ENCODE results near the gene NTSR2.

NTSR2 gene

GRCh38 chr2:11683966-11684365 is 14.0 kb upstream of the NTSR2 start:
- Histone ChIP-seq H3K4me1 (ENCODE audit: insufficient read depth, low read length) (peaks cover 15% of the 10 kb centered on the region), H3K27me3 (ENCODE audit: control insufficient read depth in 1 of 2, insufficient read depth in 2 of 2, low read length in 2 of 2) (no peaks in the 10 kb centered on the region), H3K4me3 (ENCODE audit: low read depth in 1 of 2, low read length in 2 of 2) (no peak overlapping the region), H3K9ac (ENCODE audit: low read length) (no peak overlapping the region), H3K9me3 (ENCODE audit: low read length) (no peaks in the 10 kb centered on the region), H3K27ac (ENCODE audit: low read depth, low read length) (no peak overlapping the region), H3K36me3 (ENCODE audit: insufficient read depth, low read length) (no peaks in the 10 kb centered on the region)

DNA sequence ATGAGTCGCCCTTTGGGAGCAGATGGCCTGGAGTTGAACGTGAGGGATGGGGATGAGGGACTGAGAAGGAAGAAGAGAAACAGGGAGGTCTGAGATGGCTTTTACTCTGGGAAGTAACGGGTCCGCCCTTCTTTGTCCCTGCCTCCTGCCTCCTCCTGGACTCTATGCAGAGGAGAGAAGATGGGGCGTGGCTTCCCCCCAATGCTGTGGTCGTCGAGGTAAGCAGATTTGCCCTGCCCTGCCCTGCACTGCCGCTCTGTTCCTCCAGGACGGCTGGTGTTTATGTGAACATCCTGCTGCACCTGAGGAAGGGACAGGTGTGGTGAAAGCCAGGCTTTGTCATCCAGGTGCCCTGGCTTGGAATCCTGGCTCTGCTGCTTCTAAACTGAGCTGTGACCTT is 13.5 kb upstream of the NTSR2 start:
- Histone ChIP-seq H3K27ac (ENCODE audit: low read depth, low read length) (no peak overlapping the region), H3K36me3 (ENCODE audit: insufficient read depth, low read length) (no peaks in the 10 kb centered on the region), H3K9ac (ENCODE audit: low read length) (no peak overlapping the region), H3K4me1 (ENCODE audit: insufficient read depth, low read length) (peaks cover 10% of the 10 kb centered on the region), H3K4me3 (ENCODE audit: low read depth in 1 of 2, low read length in 2 of 2) (no peak overlapping the region), H3K27me3 (ENCODE audit: control insufficient read depth in 1 of 2, insufficient read depth in 2 of 2, low read length in 2 of 2) (no peaks in the 10 kb centered on the region), H3K9me3 (ENCODE audit: low read length) (no peaks in the 10 kb centered on the region)

- Histone ChIP-seq H3K27me3 (ENCODE audit: control insufficient read depth in 1 of 2, insufficient read depth in 2 of 2, low read length in 2 of 2) (no peaks in the 10 kb centered on the region), H3K27ac (ENCODE audit: low read depth, low read length) (no peak overlapping the region), H3K4me3 (ENCODE audit: low read depth in 1 of 2, low read length in 2 of 2) (no peak overlapping the region), H3K36me3 (ENCODE audit: insufficient read depth, low read length) (no peaks in the 10 kb centered on the region), H3K9ac (ENCODE audit: low read length) (no peak overlapping the region), H3K9me3 (ENCODE audit: low read length) (no peaks in the 10 kb centered on the region), H3K4me1 (ENCODE audit: insufficient read depth, low read length) (peaks cover under 1% of the 10 kb centered on the region)
Measured at GRCh38 chr2:11682590-11682915, 12.6 kb upstream of the NTSR2 start.

DNA sequence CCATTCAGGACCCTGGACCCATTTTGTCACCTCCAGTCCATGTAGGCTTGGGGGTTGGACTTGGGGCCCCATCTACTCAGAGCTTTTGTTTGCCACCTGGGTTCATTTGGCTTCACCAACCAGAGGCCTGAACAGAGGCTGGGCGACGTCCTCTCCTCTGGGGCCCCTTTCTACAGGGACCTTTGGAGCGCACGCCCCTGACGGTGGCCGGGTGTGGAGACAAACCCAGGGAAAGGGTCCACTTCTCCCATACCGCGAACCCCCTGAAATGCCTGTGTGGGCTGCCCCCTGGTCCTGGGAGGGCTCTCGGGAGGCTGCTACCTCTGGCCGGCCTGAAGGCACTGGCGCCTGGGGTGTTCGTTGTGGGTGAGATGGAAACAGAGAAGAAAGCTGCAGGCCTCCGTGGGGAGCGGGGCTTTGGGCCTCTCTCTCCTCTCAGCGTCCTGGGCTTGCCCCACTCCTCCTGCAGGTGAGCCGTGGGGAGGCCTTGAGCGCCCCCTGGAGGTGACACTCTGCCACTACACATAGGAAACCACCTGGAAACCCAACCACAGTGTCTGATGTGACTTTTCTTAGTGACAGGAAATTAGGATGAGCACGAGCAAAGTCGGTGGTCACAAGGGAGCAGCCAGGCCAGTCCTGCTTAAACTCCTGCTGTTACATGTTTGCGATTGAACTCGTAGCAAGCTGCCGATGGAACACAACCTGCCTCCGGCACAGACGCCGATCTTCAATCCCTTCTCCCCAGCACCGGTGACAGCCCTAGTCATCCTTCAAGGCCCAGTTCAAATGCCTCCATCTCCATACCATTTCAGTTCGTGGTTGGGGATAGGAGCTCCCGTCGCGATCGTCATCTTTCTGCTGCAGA is 12.0 kb upstream of the NTSR2 start:
- Histone ChIP-seq H3K36me3 (ENCODE audit: insufficient read depth, low read length) (no peaks in the 10 kb centered on the region), H3K9me3 (ENCODE audit: low read length) (no peaks in the 10 kb centered on the region), H3K4me3 (ENCODE audit: low read depth in 1 of 2, low read length in 2 of 2) (no peak overlapping the region)

DNA sequence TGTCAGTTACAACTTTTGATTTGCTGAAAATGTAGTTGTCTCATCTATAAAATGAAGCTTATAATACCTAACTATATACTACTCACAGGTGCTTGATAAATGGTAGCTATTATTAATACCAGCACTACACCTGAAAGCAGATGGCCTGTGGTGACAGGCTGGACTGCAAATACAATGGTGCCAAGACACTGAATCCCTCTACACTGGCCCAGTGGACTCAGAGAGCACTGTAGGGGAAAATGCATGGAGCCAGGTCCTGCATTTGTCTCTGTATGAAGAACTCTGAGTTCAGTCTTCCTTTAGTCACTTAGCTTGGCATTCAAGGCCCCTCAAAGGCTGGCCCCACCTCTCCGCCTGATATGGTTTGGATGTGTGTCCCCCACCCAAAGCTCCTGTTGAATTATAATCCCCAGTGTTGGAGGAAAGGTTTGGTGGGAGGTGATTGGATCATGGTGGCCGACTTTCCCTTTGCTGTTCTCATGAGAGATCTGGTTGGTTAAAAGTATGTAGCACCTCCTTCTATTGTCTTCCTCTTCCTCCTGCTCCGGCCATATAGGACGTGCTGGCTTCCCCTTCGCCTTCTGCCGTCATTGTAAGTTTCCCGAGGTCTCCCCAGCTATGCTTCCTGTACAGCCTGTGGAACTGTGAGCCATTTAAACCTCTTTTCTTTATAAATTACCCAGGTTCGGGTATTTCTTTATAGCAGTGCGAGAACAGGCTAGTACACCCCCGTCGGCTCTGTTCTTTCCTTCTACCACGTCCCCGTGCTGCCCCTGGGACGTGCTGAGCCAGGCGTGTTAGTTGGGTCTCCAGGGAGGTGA is 11.1 kb upstream of the NTSR2 start:
- peaks cover 0 to 6% of the 10 kb centered on the region in 2 donors for H3K27me3 ChIP-seq (ENCODE audit: control insufficient read depth in 1 of 2, insufficient read depth in 2 of 2, low read length in 2 of 2)
- H3K27ac ChIP-seq (ENCODE audit: low read depth, low read length): no peak overlapping the region
- H3K9ac ChIP-seq (ENCODE audit: low read length): no peak overlapping the region

More for the DNA sequence above, 12.0 kb upstream of the NTSR2 start:
- Histone ChIP-seq H3K27me3 (ENCODE audit: control insufficient read depth in 1 of 2, insufficient read depth in 2 of 2, low read length in 2 of 2) (peaks cover 0 to 1% of the 10 kb centered on the region in 2 donors), H3K9ac (ENCODE audit: low read length) (no peak overlapping the region), H3K27ac (ENCODE audit: low read depth, low read length) (no peak overlapping the region), H3K4me1 (ENCODE audit: insufficient read depth, low read length) (no peaks in the 10 kb centered on the region)

DNA sequence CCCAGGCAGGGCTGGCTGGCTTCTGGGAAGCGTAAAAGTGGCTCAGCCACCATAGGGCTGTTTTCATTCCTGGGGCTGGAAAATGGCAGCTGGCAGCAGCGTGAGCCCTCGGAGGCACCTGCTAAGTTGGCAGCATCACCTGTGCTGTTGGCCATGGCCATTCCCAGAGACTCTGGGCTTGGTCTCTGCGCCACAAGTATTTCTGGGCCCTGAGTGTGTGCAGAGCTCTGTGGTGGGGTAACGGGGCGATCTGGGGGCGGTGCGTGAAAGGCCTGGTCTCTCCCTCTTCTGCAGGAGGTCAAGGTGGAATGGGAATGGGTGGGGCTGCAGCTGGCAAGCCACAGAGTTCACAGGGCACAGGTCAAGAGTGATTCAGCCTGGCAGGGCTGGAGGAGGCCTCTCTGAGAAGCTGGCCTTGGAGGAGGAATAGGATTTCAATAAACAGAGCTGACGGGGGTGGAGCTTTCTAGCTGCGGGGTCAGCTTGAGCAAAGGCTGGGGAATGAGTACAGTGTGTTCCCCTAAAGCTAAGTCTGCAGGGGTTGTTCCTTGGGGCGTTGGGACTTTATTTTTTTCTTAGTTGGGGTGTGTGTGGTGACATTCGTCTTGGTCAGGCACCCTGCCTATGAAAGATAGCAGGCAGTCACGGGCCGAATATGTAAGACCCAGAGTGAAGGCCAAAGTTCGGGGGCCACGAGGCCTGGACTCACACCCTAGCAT is 10.3 kb upstream of the NTSR2 start:
- Histone ChIP-seq H3K9ac (ENCODE audit: low read length) (no peak overlapping the region), H3K4me1 (ENCODE audit: insufficient read depth, low read length) (no peaks in the 10 kb centered on the region), H3K9me3 (ENCODE audit: low read length) (no peaks in the 10 kb centered on the region), H3K27ac (ENCODE audit: low read depth, low read length) (no peak overlapping the region), H3K36me3 (ENCODE audit: insufficient read depth, low read length) (no peaks in the 10 kb centered on the region), H3K27me3 (ENCODE audit: control insufficient read depth in 1 of 2, insufficient read depth in 2 of 2, low read length in 2 of 2) (peaks cover 0 to 6% of the 10 kb centered on the region in 2 donors), H3K4me3 (ENCODE audit: low read depth in 1 of 2, low read length in 2 of 2) (no peak overlapping the region)

More for the DNA sequence above, 11.1 kb upstream of the NTSR2 start:
- H3K4me1 ChIP-seq (ENCODE audit: insufficient read depth, low read length): no peaks in the 10 kb centered on the region
- no peak overlapping the region for H3K4me3 ChIP-seq (ENCODE audit: low read depth in 1 of 2, low read length in 2 of 2)
- no peaks in the 10 kb centered on the region for H3K9me3 ChIP-seq (ENCODE audit: low read length)
- no peaks in the 10 kb centered on the region for H3K36me3 ChIP-seq (ENCODE audit: insufficient read depth, low read length)

DNA sequence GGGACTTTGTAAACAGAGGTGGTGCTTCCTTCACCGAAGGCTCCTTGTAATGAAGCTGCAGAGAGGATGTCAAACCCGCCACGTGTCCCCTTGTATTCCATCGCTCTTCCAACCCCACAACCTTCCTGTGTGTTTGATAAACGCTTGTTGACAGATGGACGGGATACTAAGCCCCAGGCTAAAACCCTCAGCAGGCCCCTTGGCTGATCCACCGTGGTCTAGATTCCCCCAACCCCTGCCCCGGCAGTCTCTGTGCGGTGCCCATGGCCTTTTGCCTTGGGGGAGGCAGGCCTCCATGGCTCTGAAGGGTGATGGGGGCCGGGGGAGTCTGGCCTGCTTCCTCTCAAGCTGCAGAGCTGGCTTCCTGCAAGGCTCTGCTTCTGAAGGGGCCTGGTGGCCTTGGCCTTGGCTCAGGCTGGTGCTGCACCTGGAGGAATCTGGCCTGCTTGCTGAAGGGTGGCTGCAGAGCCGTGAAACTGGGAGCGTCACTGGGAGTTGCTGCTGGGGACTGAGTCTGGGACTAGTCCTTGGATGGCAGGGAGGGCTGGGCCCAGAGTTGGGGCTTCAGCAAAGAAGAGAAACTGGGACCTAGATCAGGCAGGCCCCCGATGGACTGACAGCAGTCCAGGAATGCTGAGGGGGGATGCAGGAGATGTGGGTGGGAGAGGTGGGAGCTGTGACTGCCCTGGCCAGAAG is 9.6 kb upstream of the NTSR2 start:
- Histone ChIP-seq H3K36me3 (ENCODE audit: insufficient read depth, low read length) (no peaks in the 10 kb centered on the region), H3K4me1 (ENCODE audit: insufficient read depth, low read length) (no peaks in the 10 kb centered on the region), H3K27ac (ENCODE audit: low read depth, low read length) (no peak overlapping the region), H3K4me3 (ENCODE audit: low read depth in 1 of 2, low read length in 2 of 2) (no peak overlapping the region), H3K9ac (ENCODE audit: low read length) (no peak overlapping the region), H3K27me3 (ENCODE audit: control insufficient read depth in 1 of 2, insufficient read depth in 2 of 2, low read length in 2 of 2) (peaks cover 0 to 6% of the 10 kb centered on the region in 2 donors), H3K9me3 (ENCODE audit: low read length) (no peaks in the 10 kb centered on the region)

DNA sequence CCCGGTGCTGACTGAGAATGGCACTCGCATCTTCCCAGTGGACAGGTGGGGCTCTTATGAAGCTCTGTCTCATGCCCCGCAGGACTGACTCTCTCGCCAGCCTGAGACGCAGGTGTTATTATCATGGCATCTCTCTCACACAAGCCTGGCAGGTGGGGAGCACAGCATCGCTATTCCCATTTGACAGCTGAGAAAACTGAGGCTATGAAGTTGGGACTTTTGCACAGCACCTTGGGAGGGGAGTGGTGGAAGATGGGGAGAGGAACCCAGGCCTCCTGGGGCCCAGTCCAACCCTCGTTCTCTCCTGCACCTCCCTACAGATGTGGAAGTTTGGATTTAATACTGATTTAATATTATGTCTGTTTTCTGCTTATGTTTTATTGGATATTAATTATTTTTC is 9.0 kb upstream of the NTSR2 start:
- H3K27ac ChIP-seq (ENCODE audit: low read depth, low read length): no peak overlapping the region
- peaks cover 0 to 6% of the 10 kb centered on the region in 2 donors for H3K27me3 ChIP-seq (ENCODE audit: control insufficient read depth in 1 of 2, insufficient read depth in 2 of 2, low read length in 2 of 2)
- no peak overlapping the region for H3K4me3 ChIP-seq (ENCODE audit: low read depth in 1 of 2, low read length in 2 of 2)
- H3K9me3 ChIP-seq (ENCODE audit: low read length): no peaks in the 10 kb centered on the region
- no peak overlapping the region for H3K9ac ChIP-seq (ENCODE audit: low read length)
- no peaks in the 10 kb centered on the region for H3K4me1 ChIP-seq (ENCODE audit: insufficient read depth, low read length)
- no peaks in the 10 kb centered on the region for H3K36me3 ChIP-seq (ENCODE audit: insufficient read depth, low read length)

GRCh38 chr2:11678306-11678960 is 8.4 kb upstream of the NTSR2 start:
- no peaks in the 10 kb centered on the region for H3K9me3 ChIP-seq (ENCODE audit: low read length)
- peaks cover 0 to 6% of the 10 kb centered on the region in 2 donors for H3K27me3 ChIP-seq (ENCODE audit: control insufficient read depth in 1 of 2, insufficient read depth in 2 of 2, low read length in 2 of 2)
- no peaks in the 10 kb centered on the region for H3K4me1 ChIP-seq (ENCODE audit: insufficient read depth, low read length)
- H3K36me3 ChIP-seq (ENCODE audit: insufficient read depth, low read length): no peaks in the 10 kb centered on the region
- H3K4me3 ChIP-seq (ENCODE audit: low read depth in 1 of 2, low read length in 2 of 2): no peak overlapping the region
- no peak overlapping the region for H3K27ac ChIP-seq (ENCODE audit: low read depth, low read length)
- H3K9ac ChIP-seq (ENCODE audit: low read length): no peak overlapping the region

DNA sequence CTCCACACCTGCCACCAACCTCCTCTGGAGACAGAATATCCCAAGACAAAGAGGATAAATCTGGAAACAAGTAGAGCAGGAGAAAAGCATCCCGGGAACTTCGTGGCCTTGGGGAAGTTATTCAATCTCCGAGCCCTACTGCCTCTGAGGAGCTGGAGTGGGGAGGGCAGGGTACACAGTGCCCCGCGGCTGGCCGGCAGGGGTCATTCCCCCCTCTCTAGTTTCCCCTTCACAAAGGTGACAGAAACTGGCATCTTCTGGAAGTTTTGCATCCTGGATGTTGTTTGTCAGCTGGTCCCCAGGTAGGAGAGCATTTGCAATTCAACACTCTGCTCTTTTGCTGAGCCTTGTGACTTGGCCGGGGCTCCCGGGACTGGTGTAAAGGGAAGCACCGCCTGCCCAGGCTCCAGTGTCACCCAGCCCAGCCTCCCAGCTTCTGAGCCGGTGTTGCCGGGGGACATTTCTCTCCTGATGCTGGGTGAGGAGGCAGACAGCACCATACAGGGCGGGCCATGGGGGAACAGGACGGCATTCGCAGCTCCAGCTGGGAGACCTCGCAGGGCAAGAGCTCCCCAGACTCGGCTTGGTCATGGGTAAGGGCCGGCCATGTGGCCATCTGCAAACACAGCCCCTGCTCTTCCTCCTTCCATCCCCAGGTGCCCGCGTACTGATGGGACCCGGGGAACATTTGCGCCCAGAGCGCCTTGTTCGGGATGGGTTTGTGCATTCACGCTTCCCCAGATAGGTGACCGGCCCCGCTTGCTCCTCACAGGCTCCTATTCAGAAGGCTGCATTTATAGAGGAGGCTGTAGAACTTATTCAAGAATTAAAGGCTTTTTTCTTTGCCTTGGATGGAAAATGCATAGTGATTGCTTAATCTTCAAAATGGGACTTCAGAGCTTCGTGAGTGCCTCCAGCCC is 7.4 kb upstream of the NTSR2 start:
- peaks cover 0 to 6% of the 10 kb centered on the region in 2 donors for H3K27me3 ChIP-seq (ENCODE audit: control insufficient read depth in 1 of 2, insufficient read depth in 2 of 2, low read length in 2 of 2)
- H3K4me1 ChIP-seq (ENCODE audit: insufficient read depth, low read length): no peaks in the 10 kb centered on the region
- no peaks in the 10 kb centered on the region for H3K9me3 ChIP-seq (ENCODE audit: low read length)
- no peaks in the 10 kb centered on the region for H3K36me3 ChIP-seq (ENCODE audit: insufficient read depth, low read length)
- H3K27ac ChIP-seq (ENCODE audit: low read depth, low read length): no peak overlapping the region
- no peak overlapping the region for H3K4me3 ChIP-seq (ENCODE audit: low read depth in 1 of 2, low read length in 2 of 2)
- H3K9ac ChIP-seq (ENCODE audit: low read length): no peak overlapping the region
